HG02852 (cell line): Measurements from ENCODE around the gene THYN1.
A peak's percentile ranks its signal among the peaks of the same experiment; 100 is the strongest.

ENCODE experiments used
- ATAC-seq: cut with Tn5 transposase; IDR thresholded peaks from one replicate; pipeline ENCODE4 v1.9.1; 2021; ENCODE audit warnings: mild to moderate bottlenecking, moderate library complexity; ENCODE audit not compliant: unreplicated experiment

The THYN1 gene

DNA sequence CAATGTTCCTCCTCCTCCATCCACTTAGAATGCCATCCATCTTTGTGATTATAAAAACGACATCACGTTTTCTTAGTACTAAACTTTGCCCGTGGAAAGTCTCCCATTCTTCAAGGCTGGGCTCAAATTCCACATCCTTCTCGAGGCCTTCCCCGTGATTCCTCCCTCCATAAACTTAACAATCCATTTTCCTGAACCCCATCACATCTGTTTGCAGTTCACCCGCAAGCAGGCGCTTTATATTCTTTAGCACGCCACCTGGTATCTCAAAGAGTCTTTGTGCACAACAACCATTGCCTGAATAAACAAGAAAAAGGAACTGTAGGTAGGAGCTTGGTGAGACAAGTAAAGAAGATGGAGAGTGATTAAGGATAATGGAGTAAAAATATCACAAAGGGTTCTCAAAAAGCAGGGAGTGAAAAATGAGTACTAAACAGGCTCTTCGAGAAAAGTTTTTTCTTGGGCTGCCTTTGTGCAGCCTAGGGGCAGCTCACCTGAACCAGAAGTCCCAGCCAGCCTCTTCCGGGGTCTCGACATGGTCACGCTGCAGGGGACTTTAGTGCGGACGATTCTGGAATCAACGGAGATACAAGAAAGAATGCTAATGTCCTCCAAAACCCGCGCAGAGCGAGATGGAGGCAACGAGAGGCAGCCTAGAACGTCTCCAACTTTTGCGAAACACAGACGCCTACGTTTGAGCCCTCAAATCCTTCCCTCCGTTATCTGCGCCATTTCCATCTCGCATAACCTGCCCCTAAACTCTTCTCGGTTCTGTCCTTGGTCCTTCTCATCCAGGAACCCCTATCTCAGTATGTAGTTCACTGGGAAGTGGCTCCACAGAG is 585 bp downstream of the THYN1 start:
- ATAC-seq, result peak; percentile 32

GRCh38 chr11:134250675-134251074 is 2.5 kb downstream of the THYN1 start:
- ATAC-seq, result no peak

- no peak for ATAC-seq
Measured at GRCh38 chr11:134250246-134250645, 2.9 kb downstream of the THYN1 start.

GRCh38 chr11:134248910-134249480 is 4.2 kb downstream of the THYN1 start:
- ATAC-seq, result no peak

DNA sequence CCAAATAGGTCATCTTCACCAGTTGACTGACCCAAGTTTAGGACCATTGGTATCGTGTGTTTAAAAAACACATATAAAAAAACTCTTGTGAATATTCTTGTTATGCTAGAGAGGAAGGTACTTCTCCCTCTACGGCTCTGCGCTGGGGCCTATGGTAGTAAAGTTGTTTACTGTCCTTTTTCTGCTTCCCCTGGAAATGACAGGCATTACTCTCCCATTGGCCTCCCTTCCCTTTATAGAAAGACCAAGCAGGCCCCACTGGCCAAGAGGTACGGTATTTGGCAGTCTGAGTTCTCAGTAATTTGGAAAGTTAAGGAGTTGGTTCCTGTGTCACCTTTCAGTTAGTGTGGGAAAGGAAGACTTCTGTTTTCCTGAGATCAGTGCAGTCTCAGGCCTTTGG is 6.5 kb downstream of the THYN1 start:
- no peak for ATAC-seq

DNA sequence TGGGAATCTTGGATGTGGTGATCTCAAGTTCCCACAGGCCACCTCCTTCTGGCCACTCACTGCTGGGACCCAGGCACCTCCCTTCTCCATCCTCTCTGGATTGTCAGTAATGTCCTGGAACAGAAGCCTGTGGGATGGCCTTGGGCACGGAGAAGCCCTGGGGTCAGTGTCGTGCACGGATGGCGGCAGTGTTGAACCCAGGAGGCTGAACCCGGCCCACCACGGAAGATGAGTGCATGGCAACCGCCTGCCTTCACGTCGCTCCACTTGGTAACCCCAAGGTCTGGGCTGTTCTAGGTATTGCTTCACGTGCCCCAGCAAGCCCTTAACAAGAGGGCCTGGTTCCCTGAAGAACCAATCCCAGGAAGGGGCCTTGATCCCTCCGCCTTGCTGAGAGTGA is 7.1 kb downstream of the THYN1 start:
- no peak for ATAC-seq

DNA sequence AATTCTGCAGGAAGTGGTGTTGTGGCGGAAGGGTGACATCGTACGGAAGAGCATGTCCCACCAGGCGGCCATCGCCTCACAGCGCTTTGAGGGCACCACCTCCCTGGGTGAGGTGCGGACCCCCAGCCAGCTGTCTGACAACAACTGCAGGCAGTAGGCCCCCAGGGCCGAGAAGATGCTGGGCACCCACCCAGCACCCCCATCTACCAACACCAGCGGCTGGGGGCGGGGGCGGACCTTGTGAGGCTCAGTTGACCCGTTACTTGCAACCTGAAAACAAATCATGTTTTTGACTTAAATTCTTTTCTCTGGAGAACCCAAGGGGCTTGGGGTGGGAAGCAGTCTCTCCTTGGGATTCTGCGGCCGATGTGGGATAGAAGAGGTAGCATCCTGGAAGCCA is 7.7 kb downstream of the THYN1 start:
- no peak for ATAC-seq

- ATAC-seq, result peak; percentile 89
Measured at GRCh38 chr11:134244593-134244992, 8.6 kb downstream of the THYN1 start.

- ATAC-seq, result no peak
Measured at GRCh38 chr11:134243913-134244312, 9.2 kb downstream of the THYN1 start.

- ATAC-seq, result no peak
Measured at GRCh38 chr11:134242376-134242775, 10.8 kb downstream of the THYN1 start.

- no peak for ATAC-seq
Measured at GRCh38 chr11:134240592-134240991, 12.6 kb downstream of the THYN1 start.

- no peak for ATAC-seq
Measured at GRCh38 chr11:134238956-134239355, 14.2 kb downstream of the THYN1 start.

GRCh38 chr11:134237557-134237922 is 15.6 kb downstream of the THYN1 start:
- ATAC-seq, result no peak

GRCh38 chr11:134236834-134237556 is 16.2 kb downstream of the THYN1 start:
- no peak for ATAC-seq

DNA sequence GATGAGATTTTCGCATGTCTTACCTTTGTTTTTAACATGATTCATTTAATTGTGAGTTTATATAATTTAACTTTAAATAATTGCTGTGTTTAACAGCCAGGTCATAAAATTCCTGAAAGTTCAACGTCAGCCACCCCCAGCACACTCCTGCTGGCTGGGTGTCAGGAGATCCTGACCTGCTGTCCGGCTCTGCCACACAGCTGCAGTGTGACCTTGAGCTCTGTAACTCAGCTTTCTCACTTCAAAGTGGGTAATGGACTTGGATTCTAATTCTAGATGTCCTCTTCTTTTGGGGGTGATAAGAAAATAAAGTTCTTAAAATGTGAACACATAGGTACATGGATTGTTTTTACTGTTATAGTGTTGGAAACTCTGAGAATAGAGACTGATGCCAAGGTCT is 17.8 kb downstream of the THYN1 start:
- no peak for ATAC-seq

DNA sequence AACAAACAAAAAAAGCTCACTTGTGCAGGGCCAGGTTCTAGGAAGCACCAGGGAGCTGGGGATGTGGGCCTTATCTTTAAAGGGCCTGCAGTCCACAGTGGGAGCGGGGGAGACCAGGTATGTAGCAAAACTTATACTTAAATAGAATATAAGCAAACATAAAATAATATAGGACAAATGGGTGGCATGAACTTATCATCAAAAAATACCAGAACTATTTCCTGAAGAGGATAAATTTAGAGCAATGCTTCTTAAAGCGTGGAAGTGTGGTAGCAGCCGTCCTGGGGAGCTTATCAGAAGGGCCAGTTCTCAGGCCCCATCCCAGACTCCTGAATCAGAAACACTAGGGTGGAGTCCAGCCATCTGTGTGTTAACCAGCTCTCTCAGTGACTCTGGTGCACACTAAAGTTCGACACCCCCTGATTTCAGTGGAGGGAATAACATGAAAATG is 19.4 kb downstream of the THYN1 start:
- no peak for ATAC-seq

DNA sequence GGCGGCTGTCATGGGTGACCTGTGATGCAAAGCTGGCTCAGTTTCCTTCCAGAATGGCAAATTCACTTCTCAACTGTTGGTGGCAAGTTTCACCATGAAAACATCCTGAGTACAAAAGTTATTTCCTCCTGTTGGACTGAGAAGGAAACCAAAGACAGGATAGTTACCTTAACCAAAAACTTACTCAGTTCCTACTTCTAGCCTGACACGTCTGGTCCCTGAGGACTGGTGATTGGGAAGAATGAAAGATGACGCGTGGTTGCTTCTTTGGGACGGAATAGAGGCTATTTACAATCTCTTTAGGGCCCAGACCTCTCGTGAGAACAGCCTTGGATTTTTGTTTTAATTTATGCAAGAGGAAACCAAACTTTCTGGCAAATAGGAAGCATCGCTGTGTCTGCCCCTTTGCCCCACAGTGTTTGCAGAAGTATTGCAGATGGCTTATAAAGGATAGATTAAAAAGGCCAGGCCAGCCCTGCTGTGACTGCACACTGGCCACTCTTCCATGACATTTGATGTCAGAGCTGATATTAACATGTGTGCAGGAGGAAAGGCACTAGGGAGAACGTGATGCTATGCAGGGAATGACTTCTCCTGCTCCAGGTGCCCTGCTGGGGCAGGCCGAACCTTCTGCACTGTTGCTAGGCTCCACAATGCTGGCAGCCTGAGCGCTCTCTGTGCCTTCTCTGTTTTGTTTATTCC is 21.0 kb downstream of the THYN1 start:
- no peak for ATAC-seq

DNA sequence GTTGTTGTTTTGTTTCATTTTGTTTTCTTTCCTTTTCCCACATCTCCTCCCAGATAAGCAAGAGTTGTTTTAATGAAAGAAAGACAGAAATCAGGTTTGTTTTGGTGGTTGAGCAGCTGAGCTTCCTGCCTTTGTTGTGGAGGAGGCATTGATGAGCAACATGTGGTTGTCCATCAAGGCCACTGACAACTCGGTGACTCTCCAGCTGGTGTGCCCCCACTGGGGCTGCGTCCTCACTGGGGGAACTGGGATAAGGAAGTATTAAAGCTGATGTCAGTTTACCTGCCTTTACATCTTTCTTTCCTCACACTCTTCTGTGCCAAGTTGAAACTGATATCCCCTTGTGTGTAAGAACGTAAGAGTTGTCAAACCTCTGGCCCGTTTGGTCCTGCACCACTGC is 22.8 kb downstream of the THYN1 start:
- ATAC-seq, result no peak

GRCh38 chr11:134229126-134229790 is 23.9 kb downstream of the THYN1 start:
- ATAC-seq, result no peak

- ATAC-seq, result peak; percentile 53
Measured at GRCh38 chr11:134228625-134229024, 24.5 kb downstream of the THYN1 start.

DNA sequence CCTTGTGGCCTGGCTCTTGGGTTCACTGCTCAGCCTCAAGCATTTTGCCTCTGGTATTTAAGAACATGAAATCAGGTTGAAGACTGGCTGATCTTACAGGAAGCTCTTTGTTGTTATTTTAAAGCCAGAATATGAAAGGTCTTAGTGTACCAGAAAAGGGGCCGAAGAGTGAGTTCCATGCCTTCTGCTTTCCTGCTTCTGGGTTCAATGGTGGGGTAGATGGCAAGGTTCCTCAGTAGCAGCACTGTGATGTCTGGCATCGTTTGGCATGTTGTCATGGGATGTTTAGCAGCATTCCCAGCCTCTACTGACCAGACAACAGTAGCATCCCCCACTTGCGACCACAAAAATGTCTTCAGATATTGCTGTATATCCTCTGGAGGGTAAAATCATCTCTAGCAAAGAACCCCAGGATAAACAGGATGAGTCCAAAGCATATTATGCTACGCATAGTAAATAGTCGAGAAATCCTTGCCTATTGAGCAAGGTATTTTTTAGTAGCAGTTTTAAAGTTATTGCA is 26.3 kb downstream of the THYN1 start:
- no peak for ATAC-seq
